HEK293 (cell line): ENCODE results near the gene VEZF1.

ENCODE experiments used
- AEBP2 ChIP-seq: fragments of 450-650 bp; formaldehyde crosslinking; IDR thresholded peaks from 2 replicates; pipeline ENCODE4 v1.5.1; 2016; ENCODE audit warnings: missing biosample characterization, missing genetic modification characterization, borderline replicate concordance
- ATF2 ChIP-seq: fragments of 450-650 bp; formaldehyde crosslinking; IDR thresholded peaks from 2 replicates; pipeline ENCODE4 v1.5.1; 2016; ENCODE audit warnings: missing biosample characterization, missing genetic modification characterization, low read depth
- BCL11A ChIP-seq: fragments of 450-650 bp; formaldehyde crosslinking; IDR thresholded peaks from 2 replicates; pipeline ENCODE4 v1.5.1; 2016; ENCODE audit warnings: low read depth, missing biosample characterization, missing genetic modification characterization
- CTCF ChIP-seq: fragments of 450-650 bp; formaldehyde crosslinking; IDR thresholded peaks from 2 replicates; pipeline ENCODE4 v1.5.1; 2016; ENCODE audit warnings: missing biosample characterization, missing genetic modification characterization
- GFI1B ChIP-seq: fragments of 450-650 bp; formaldehyde crosslinking; IDR thresholded peaks from 2 replicates; pipeline ENCODE4 v1.5.1; 2016; ENCODE audit warnings: missing biosample characterization, missing genetic modification characterization
- GLI2 ChIP-seq: fragments of 450-650 bp; formaldehyde crosslinking; IDR thresholded peaks from 2 replicates; pipeline ENCODE4; 2017; ENCODE audit warnings: missing biosample characterization, missing genetic modification characterization, low read depth, borderline replicate concordance
- GLIS1 ChIP-seq: fragments of 450-650 bp; formaldehyde crosslinking; IDR thresholded peaks from 2 replicates; pipeline ENCODE4 v1.5.1; 2016; ENCODE audit warnings: missing biosample characterization, missing genetic modification characterization
- HOXD13 ChIP-seq: sonication (generic); formaldehyde crosslinking; IDR thresholded peaks from 2 replicates; pipeline ENCODE4 v1.8.0; 2022; ENCODE audit warnings: missing genetic modification reagents, borderline replicate concordance
- KLF1 ChIP-seq: fragments of 450-650 bp; formaldehyde crosslinking; IDR thresholded peaks from 2 replicates; pipeline ENCODE4 v1.5.1; 2016; ENCODE audit warnings: missing biosample characterization, missing genetic modification characterization
- KLF16 ChIP-seq: fragments of 450-650 bp; formaldehyde crosslinking; IDR thresholded peaks from 2 replicates; pipeline ENCODE4 v1.5.1; 2017; ENCODE audit warnings: missing biosample characterization, missing genetic modification characterization
- OVOL3 ChIP-seq: fragments of 450-650 bp; formaldehyde crosslinking; IDR thresholded peaks from 2 replicates; pipeline ENCODE4 v1.5.1; 2016; ENCODE audit warnings: missing biosample characterization, missing genetic modification characterization
- PRDM1 ChIP-seq: fragments of 450-650 bp; formaldehyde crosslinking; IDR thresholded peaks from 2 replicates; pipeline ENCODE4; 2016; ENCODE audit warnings: missing biosample characterization, missing genetic modification characterization
- ZBTB20 ChIP-seq: fragments of 450-650 bp; formaldehyde crosslinking; IDR thresholded peaks from 2 replicates; pipeline ENCODE4 v1.5.1; 2016; ENCODE audit warnings: missing biosample characterization, missing genetic modification characterization
- ZBTB26 ChIP-seq: fragments of 450-650 bp; formaldehyde crosslinking; optimal IDR thresholded peaks from 2 replicates; pipeline ENCODE3; 2016; ENCODE audit warnings: missing biosample characterization, mild to moderate bottlenecking, missing genetic modification characterization
- ZBTB44 ChIP-seq: fragments of 450-650 bp; IDR thresholded peaks from 2 replicates; pipeline ENCODE4 v1.5.1; 2018; ENCODE audit warnings: missing biosample characterization, mild to moderate bottlenecking, missing genetic modification characterization
- ZBTB8A ChIP-seq: fragments of 450-650 bp; formaldehyde crosslinking; IDR thresholded peaks from 2 replicates; pipeline ENCODE4 v1.5.1; 2016; ENCODE audit warnings: missing biosample characterization, missing genetic modification characterization
- ZNF132 ChIP-seq: fragments of 450-650 bp; formaldehyde crosslinking; IDR thresholded peaks from 2 replicates; pipeline ENCODE4 v1.5.1; 2017; ENCODE audit warnings: missing biosample characterization, missing genetic modification characterization, borderline replicate concordance
- ZNF138 ChIP-seq: fragments of 450-650 bp; formaldehyde crosslinking; IDR thresholded peaks from 2 replicates; pipeline ENCODE4 v1.5.1; 2016; ENCODE audit warnings: missing biosample characterization, missing genetic modification characterization, borderline replicate concordance
- ZNF155 ChIP-seq: fragments of 450-650 bp; formaldehyde crosslinking; IDR thresholded peaks from 2 replicates; pipeline ENCODE4 v1.5.1; 2016; ENCODE audit warnings: missing biosample characterization, missing genetic modification characterization
- ZNF221 ChIP-seq: fragments of 450-650 bp; formaldehyde crosslinking; IDR thresholded peaks from 2 replicates; pipeline ENCODE4 v1.5.1; 2017; ENCODE audit warnings: missing biosample characterization, missing genetic modification characterization, borderline replicate concordance
- ZNF23 ChIP-seq: fragments of 450-650 bp; formaldehyde crosslinking; IDR thresholded peaks from 2 replicates; pipeline ENCODE4 v1.5.1; 2016; ENCODE audit warnings: missing biosample characterization, missing genetic modification characterization, borderline replicate concordance
- ZNF366 ChIP-seq: fragments of 450-650 bp; formaldehyde crosslinking; conservative IDR thresholded peaks from 2 replicates; pipeline ENCODE4 v1.5.1; 2016; ENCODE audit warnings: missing biosample characterization, missing genetic modification characterization
- ZNF394 ChIP-seq: fragments of 450-650 bp; formaldehyde crosslinking; IDR thresholded peaks from 2 replicates; pipeline ENCODE4 v1.5.1; 2016; ENCODE audit warnings: missing biosample characterization, missing genetic modification characterization, mild to moderate bottlenecking, moderate library complexity, borderline replicate concordance
- ZNF48 ChIP-seq: fragments of 450-650 bp; formaldehyde crosslinking; IDR thresholded peaks from 2 replicates; pipeline ENCODE4 v1.5.1; 2016; ENCODE audit warnings: missing biosample characterization, missing genetic modification characterization
- ZNF488 ChIP-seq: fragments of 450-650 bp; formaldehyde crosslinking; IDR thresholded peaks from 2 replicates; pipeline ENCODE4 v1.5.1; 2016; ENCODE audit warnings: missing biosample characterization, missing genetic modification characterization
- ZNF548 ChIP-seq: fragments of 450-650 bp; formaldehyde crosslinking; IDR thresholded peaks from 2 replicates; pipeline ENCODE4 v1.5.1; 2016; ENCODE audit warnings: missing biosample characterization, missing genetic modification characterization
- ZNF561 ChIP-seq: fragments of 450-650 bp; IDR thresholded peaks from 2 replicates; pipeline ENCODE4 v1.5.1; 2018; ENCODE audit warnings: missing biosample characterization, missing genetic modification characterization, borderline replicate concordance
- ZNF580 ChIP-seq: fragments of 450-650 bp; formaldehyde crosslinking; IDR thresholded peaks from 2 replicates; pipeline ENCODE4 v1.5.1; 2016; ENCODE audit warnings: missing biosample characterization, missing genetic modification characterization
- ZNF596 ChIP-seq: fragments of 450-650 bp; IDR thresholded peaks from 2 replicates; pipeline ENCODE4 v1.5.0; 2018; ENCODE audit warnings: missing biosample characterization, mild to moderate bottlenecking, missing genetic modification characterization, moderate library complexity
- ZNF701 ChIP-seq: fragments of 450-650 bp; formaldehyde crosslinking; IDR thresholded peaks from 2 replicates; pipeline ENCODE4 v1.5.1; 2016; ENCODE audit warnings: missing biosample characterization, missing genetic modification characterization
- ZNF777 ChIP-seq: fragments of 450-650 bp; formaldehyde crosslinking; IDR thresholded peaks from 2 replicates; pipeline ENCODE4 v1.5.1; 2017; ENCODE audit warnings: missing biosample characterization, missing genetic modification characterization, borderline replicate concordance
- ZXDB ChIP-seq: fragments of 450-650 bp; formaldehyde crosslinking; IDR thresholded peaks from 2 replicates; pipeline ENCODE4 v1.5.1; 2016; ENCODE audit warnings: missing biosample characterization, missing genetic modification characterization

VEZF1 gene

GRCh38 chr17:57986841-57987580 lies 1.0 kb downstream of the VEZF1 start (continued):
- TF ChIP-seq ZNF155 (tag by site-specific recombination) (no peak), ZNF580 (no peak), GFI1B (tag by site-specific recombination) (no peak), ATF2 (tag by site-specific recombination) (peak; percentile 10; the same call in 1 of the 2 replicates), ZBTB44 (tag by site-specific recombination) (0 out of 2 replicates have a peak, but pooled peaks have one; percentile 4), OVOL3 (tag by site-specific recombination) (no peak), ZNF777 (tag by site-specific recombination) (no peak), BCL11A (tag by site-specific recombination) (no peak), GLI2 (tag by site-specific recombination) (no peak), ZNF701 (tag by site-specific recombination) (no peak), ZNF221 (no peak), ZNF48 (tag by site-specific recombination) (no peak), AEBP2 (no peak), ZNF132 (no peak), ZNF596 (tag by site-specific recombination) (no peak), ZNF366 (no peak; the same call in 1 of the 2 replicates), KLF1 (tag by site-specific recombination) (no peak), ZNF138 (tag by site-specific recombination) (no peak), ZXDB (no peak), HOXD13 (no peak), GLIS1 (tag by site-specific recombination) (no peak; the same call in 1 of the 2 replicates), CTCF (no peak), ZNF561 (no peak), KLF16 (tag by site-specific recombination) (no peak), ZNF23 (tag by site-specific recombination) (no peak), ZNF488 (tag by site-specific recombination) (no peak), ZNF394 (tag by site-specific recombination) (no peak; the same call in 1 of the 2 replicates), PRDM1 (peak; percentile 84), ZBTB8A (tag by site-specific recombination) (no peak), ZNF548 (tag by site-specific recombination) (no peak), ZBTB20 (tag by site-specific recombination) (no peak), ZBTB26 (tag by site-specific recombination) (no peak)
